ENCODE measurements around the gene DNASE1L2.

DNASE1L2 gene

DNA sequence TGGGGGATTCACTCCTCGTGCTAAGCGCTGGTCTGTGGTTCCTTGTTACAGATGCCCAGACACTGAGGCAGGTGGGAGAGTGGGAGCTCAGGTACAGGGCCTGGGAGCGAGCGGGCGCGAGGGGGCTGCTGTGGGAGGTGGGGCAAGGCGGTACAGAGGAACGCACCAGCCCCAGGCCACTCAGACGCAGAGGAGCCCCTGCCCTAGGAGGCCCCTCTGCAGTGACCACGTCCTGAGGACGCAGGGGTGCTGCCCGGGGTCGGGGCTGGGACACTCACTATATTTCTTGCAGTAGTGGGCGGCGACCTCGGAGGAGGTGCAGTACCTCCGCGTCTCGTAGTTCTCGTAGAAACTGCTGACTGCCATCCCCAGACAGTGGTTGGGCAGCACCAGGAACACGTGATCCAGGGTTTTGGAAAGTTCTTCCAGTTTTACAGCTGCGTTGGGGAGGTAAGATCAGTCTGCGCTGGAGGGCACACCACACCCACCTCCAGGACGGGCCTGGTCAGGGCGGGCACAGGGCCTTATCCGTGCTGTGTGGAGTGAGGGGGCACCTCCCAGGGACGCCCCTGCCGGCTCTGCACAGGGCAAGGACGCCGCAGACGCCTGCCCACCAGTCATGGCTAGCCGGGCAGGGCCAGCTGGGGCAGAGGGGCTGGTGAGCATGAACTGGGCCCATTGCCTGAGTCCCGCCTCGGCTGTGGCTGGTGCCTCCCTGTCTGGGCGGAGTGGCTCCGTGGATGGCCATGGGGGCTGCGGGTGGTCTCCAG, 47.9 kb downstream of the DNASE1L2 start:
- no peak for DNase-seq

DNA sequence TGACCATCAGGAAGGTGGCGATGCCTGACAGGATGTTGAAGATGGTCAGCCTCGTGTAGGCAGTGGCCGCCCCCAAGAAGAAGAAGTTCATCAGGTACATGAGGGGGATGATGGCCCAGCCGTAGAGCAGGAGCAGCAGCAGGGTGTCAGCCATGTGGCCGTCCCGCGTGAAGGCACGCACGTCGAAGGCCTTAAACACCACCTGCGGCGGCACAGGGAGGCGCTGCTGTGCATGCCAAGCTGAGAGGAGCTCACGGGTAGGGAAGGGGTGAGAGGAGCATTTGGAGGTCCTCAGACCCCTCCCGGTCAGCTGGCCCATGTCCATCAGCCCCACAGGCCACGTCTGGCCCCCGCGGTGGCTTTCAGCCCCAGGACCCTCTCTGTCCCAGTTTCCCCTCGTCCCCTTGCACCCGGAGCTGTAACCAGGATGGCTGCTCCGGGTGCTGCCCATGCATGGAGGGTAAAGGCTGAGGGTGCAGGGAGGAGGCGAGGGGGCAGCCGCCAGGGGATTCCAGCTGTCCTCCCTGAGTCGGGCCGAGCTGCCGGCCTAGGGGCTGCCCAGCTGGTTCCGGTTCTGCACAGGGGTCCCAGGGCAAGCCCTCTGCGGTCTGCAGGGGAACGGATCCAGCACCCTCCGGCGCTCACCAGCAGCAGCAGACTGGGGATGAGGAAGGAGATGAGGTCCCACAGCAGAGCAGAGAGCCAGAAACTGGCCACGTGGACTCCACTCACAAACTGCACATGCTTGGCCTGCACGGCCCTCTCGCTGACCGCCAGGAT, 48.7 kb downstream of the DNASE1L2 start:
- no peak for DNase-seq

DNA sequence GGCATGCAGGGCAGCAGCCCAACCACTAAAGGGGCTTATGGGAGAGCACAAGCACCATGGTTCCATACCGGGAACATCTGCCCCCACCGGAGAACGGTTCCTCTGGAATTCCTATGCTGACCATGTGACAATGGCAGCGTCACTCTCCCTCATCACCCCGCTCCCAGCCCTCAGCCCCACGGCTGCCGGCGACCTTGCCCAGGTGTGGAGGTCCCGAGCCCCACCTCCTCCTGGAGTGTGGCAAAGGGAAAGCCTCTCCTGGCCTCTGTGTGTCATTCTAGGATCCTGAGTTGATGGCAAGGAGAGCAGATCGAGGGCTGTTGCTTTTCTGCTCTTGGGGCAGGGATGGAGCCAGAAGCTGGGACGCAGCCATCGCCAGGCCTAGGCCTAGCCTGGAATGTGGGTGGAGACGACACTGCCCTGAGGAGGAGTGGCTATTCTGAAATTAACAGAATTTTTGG, 49.5 kb downstream of the DNASE1L2 start:
- DNase-seq = no peak

DNA sequence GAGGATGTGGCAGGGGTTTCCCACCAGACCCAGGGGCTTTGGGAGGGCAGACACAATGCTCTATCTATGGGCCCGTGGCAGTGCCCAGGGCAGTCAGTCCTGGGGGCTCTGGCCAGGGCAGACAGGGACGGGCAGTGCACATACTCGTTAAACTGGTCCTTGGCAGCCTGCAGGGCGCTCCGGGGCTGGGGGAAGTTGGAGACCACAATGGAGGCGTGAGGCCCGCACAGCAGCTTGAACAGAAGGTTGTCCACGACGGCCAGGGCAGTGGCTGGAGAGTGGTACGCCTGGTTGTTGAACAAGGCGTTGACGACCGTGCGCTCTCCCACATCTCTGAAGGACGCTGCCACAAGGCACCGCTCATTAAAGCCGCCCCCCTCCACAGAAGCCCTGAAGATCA, 50.3 kb downstream of the DNASE1L2 start:
- no peak for DNase-seq

DNA sequence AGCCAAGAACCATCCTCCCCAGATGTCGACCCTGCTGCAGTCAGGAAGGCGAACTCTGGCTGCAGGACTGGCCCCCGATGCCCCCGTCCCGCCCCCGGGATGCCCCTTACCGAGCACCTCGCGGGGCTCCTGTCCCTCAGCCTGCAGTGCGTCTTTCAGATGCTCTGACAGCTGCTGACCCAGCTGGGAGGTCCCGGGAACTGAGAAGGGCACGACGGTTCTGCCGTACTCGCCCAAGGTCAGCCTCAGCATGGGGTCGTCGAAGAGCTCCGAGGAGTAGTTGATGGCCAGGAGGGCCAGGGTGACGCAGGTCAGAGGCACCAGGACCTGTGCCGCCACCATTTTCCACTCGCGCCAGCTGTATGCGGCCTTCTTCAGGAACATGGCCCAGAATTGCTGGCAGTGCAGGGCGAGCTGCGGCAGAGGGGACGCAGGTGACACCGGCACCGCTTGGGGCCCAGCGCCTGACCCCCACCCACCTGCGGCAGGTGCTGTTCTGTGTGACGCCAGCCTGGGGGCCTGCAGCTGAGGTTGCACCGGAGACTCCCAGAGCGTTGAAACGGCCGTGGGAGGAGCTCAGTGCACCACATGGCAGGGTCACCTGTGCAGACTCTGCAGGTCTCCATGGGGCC, 51.8 kb downstream of the DNASE1L2 start:
- DNase-seq = no peak

All from anterior cingulate cortex (tissue), 58 donors.